Right cardiac atrium (tissue), 5 donors: Measurements from ENCODE around the gene SEMA3A. TPM values are rescaled to one million over a fixed set of nuclear protein-coding genes. Genes with fewer than 3 reads are reported as not detected.

Experiments used
- ATAC-seq, 2 donors: fragments of 200-7000 bp; cut with Tn5 transposase; one replicate each; pipeline versions ENCODE4 v1.8.0 to v1.9.1; 2020; ENCODE audit warnings: moderate library complexity in 2 of 2, mild to moderate bottlenecking in 1 of 2
- DNase-seq, 3 donors: peaks; one replicate each; pipeline ENCODE4 v3.0.0-alpha.2; 2020
- H3K27ac ChIP-seq: one replicate; pipeline ENCODE4 v1.5.1; 2013; ENCODE audit warnings: mild to moderate bottlenecking, low read length, control low read depth, moderate library complexity
- H3K27me3 ChIP-seq: one replicate; pipeline ENCODE4 v1.6.1; 2013; ENCODE audit not compliant: control insufficient read depth, insufficient read depth
- H3K4me1 ChIP-seq: one replicate; pipeline ENCODE4 v1.6.1; 2013; ENCODE audit warnings: low read length; ENCODE audit not compliant: control insufficient read depth, insufficient read depth
- H3K4me3 ChIP-seq: one replicate; pipeline ENCODE4 v1.5.1; 2013; ENCODE audit warnings: low read length, control low read depth
- H3K9me3 ChIP-seq: one replicate; pipeline ENCODE4 v1.6.1; 2013; ENCODE audit warnings: low read length; ENCODE audit not compliant: control insufficient read depth
- WGBS: extraction: QIAGEN DNeasy Blood & Tissue Kit; methylation state at CpG from one replicate; pipeline ENCODE4 v1.1.7; 2013; 5-methylcytosine and 5-hydroxymethylcytosine counted together
- intact Hi-C, 4 donors: fragments of 100-400 bp; cut with DNase I; formaldehyde crosslinking; loops; one replicate each; pipeline versions ENCODE4 v1.11.0 to v1.14.0; 2022 to 2023
- polyA plus RNA-seq: library from polyadenylated mRNA; stranded (reverse); fragments of 200-250 nt; gene quantifications from one replicate; pipeline ENCODE4 v1.2.3, GENCODE V29; 2013
- total RNA-seq, 4 donors: library from RNA; stranded (reverse); fragmentation: NEBNext Ultra II Directional; extraction: Animal tissue kit (Norgen Biotek cat#: 25700); gene quantifications; one replicate each; pipeline ENCODE4 v1.2.1, GENCODE V29; 2021
- donor health status: healthy with polysubstance abuse.
- donor health status: DM: no; HTN: yes; CAD: no.
- donor health status: DM: no; HTN: no; CAD: no.
- donor health status: DM: no; HTN: yes; CAD: no; lungs with severe emphysema.
- donor health status: DM: yes; HTN: yes; CAD: no.

SEMA3A gene
- total and polyA plus RNA-seq, 5 donors: 1.2 to 22.4 (median 10.0) TPM

DNA sequence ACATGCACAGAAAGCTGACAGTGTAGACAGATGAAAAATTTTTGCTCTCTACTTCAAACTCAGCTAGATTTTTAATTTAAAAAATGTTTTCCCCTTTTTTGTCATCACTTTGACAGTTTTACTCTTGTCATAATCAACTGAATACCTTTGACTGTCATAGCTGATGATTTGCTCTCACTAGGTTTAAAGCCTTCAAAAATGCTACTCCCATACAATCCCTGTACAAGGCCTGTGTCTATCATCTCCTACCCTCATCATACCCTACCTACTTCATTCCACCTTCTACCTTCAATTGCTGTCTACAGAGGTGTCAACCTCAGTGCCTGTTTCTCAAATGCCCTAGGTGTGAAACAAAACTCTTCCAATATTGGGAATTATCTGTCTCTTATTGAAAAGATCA lies 230.3 kb downstream of the SEMA3A start:
- intact Hi-C loops: no loop called here
- Histone ChIP-seq H3K4me1 (no peaks in the 10 kb centered on the region), H3K27ac (no peak overlapping the region), H3K27me3 (no peaks in the 10 kb centered on the region), H3K4me3 (no peak overlapping the region), H3K9me3 (no peaks in the 10 kb centered on the region)
- ATAC-seq (no peak), DNase-seq (no peak)

DNA sequence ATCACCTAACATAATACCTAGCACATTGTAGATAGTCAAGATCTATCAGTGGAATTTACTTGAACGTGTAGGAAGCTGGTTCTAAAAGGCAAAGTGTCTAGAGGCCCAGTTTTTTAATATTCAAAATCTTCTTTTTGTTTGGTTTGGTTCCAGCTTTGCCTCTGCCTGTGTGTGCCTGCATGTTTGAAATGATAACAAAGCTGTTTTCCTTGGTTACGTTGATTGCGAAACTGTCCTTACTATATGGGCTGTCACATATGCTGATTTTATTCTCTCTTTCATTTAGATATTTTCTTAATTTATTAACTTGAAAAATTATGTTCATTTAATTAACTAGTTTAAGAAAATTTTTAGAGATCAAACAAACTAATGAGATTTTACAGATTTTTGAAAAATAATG lies 237.3 kb downstream of the SEMA3A start:
- 42% methylated on average over 3 of the region's 3 CpGs for WGBS
- Histone ChIP-seq H3K27me3 (no peaks in the 10 kb centered on the region), H3K4me1 (no peaks in the 10 kb centered on the region), H3K9me3 (no peaks in the 10 kb centered on the region), H3K27ac (no peak overlapping the region), H3K4me3 (no peak overlapping the region)
- ATAC-seq (no peak), DNase-seq (no peak)
- intact Hi-C loops: no loop called here

DNA sequence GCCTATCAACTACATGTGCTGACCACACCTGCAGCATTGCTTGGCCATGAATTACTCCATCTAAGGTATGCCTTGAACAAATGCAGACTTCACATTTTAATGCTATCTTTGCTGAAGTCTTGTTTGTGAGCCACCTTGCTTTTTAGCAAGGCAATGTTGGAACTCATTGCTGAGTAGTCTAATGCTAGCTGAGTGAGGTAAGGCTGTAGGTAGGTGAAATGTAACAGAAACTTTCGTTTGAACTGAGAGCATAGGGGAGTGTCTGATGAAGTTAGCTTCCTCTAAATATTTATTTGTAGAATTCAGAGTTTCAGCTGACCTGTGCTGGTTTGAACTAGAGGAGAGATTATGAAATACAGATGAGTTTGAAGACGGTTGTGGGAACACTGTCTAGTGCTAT lies 238.5 kb downstream of the SEMA3A start:
- intact Hi-C loops: no loop called here
- H3K27ac ChIP-seq: no peak overlapping the region
- no peak overlapping the region for H3K4me3 ChIP-seq
- ATAC-seq (no peak), DNase-seq (no peak)
- no peaks in the 10 kb centered on the region for H3K4me1 ChIP-seq
- H3K27me3 ChIP-seq: no peaks in the 10 kb centered on the region
- 54% methylated on average over 2 of the region's 2 CpGs for WGBS
- no peaks in the 10 kb centered on the region for H3K9me3 ChIP-seq

DNA sequence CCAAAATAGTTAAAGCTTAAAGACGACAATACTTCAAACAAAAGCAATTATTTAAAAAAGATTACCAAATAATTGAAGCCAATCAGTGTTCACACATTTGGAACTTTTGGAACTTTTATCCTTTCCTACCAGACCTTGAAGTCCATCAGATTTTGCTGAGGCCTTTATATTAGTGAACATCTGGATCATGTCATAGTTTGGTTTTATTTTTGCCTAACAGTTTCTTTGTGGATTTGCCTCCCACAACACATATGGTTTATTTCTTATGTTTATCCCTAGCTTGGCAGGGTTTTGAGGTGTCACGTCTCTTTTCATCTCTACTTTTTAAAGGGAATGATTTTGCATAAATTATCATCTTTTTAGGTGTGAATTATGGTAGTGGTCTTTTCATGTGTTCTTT lies 242.4 kb downstream of the SEMA3A start:
- intact Hi-C loops: no loop called here
- Histone ChIP-seq H3K27ac (no peak overlapping the region), H3K4me1 (no peaks in the 10 kb centered on the region), H3K4me3 (no peak overlapping the region), H3K27me3 (no peaks in the 10 kb centered on the region), H3K9me3 (no peaks in the 10 kb centered on the region)
- ATAC-seq (no peak), DNase-seq (no peak)
- 65% methylated on average over 2 of the region's 2 CpGs for WGBS

DNA sequence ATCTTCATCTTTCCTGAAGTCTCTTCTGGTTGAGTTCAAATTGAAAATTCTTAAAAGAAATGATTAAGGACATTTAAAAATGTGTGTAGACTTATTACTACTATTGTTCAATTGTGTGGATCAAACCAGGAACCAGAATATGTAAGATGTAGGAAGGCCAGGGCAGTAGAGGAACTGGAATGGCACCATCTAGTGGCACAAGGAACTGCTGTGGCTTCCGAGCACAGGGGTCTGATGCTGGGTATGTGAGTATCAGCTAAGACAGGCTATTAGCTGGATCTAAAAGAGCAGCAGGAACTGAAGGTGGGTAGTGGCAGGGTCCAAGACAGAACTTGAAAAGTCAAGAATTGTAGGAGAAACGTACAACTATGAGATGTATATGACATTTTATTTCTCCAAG lies 247.3 kb downstream of the SEMA3A start:
- Histone ChIP-seq H3K27me3 (no peaks in the 10 kb centered on the region), H3K27ac (no peak overlapping the region), H3K4me1 (no peaks in the 10 kb centered on the region), H3K9me3 (no peaks in the 10 kb centered on the region), H3K4me3 (no peak overlapping the region)
- intact Hi-C loops: no loop called here
- 77% methylated on average over 2 of the region's 2 CpGs for WGBS
- DNase-seq (no peak), ATAC-seq (no peak)

DNA sequence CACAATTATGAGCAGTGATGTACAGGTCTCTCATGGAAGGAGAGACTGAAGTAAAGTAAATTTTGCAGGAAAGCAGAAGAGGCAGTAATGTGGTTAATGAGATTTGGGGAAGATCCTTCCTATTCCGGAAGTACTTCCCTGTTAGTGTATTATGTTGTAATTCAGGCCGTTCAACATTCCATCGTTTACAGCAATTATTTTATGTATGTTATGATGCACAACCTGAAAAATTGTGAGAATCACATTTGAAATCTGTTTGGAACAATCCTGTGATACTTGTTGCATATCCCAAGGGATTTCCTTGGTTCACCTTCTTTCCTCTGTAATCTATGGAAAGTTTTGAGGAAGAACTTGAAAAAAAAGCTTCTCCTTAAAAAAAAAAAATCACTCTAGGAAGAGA lies 247.8 kb downstream of the SEMA3A start:
- H3K9me3 ChIP-seq: no peaks in the 10 kb centered on the region
- ATAC-seq (no peak), DNase-seq (no peak)
- intact Hi-C loops: no loop called here
- H3K27me3 ChIP-seq: no peaks in the 10 kb centered on the region
- no peaks in the 10 kb centered on the region for H3K4me1 ChIP-seq
- H3K4me3 ChIP-seq: no peak overlapping the region
- WGBS: 90% methylated on average over 3 of the region's 3 CpGs
- H3K27ac ChIP-seq: no peak overlapping the region

DNA sequence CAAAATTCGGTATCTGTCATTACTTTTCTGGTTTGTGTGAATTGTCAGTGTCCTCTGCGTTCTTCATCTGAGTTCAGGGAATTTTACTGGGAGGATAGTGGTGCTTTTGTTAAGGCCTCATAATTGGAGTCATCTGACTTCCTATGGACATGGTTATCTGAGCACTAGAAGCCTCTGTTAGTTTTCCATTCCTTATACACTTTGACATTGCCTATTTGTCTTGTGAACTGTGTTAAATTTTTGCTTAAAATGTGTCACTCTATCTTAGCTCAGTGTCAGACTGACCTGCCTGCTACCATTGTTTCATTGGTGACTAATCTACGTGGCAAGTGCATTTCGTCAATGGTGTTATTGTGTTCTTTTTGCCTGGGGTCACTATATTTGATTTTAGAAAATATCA lies 253.3 kb downstream of the SEMA3A start:
- intact Hi-C loops: no loop called here
- WGBS: 78% methylated on average over 4 of the region's 4 CpGs
- ATAC-seq (no peak), DNase-seq (no peak)
- no peak overlapping the region for H3K4me3 ChIP-seq
- H3K27me3 ChIP-seq: no peaks in the 10 kb centered on the region
- H3K9me3 ChIP-seq: no peaks in the 10 kb centered on the region
- H3K4me1 ChIP-seq: no peaks in the 10 kb centered on the region
- H3K27ac ChIP-seq: no peak overlapping the region

DNA sequence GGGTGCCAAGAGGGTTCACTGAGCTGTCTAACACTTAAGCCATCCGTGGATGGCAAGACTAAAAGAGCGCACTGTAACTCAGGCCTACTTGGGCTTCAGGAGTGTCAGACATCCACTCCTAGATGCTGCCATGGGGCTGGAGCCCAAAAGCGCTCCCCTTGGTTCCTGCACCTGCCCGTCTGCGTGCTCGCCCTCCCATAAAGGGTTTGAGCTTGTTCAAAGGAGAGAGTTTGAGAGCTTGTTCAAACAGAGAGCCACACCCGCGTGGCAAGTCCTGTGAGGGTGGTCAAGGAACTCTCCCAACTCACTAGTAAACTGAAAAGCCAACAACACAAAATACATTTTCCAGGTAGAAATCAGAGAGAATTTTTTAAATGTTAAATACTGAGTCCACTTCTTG lies 256.7 kb downstream of the SEMA3A start:
- no peaks in the 10 kb centered on the region for H3K9me3 ChIP-seq
- WGBS: 97% methylated on average over 8 of the region's 8 CpGs
- no peak overlapping the region for H3K27ac ChIP-seq
- H3K27me3 ChIP-seq: no peaks in the 10 kb centered on the region
- intact Hi-C loops: loop anchor here in 2 of 4 donors (5.0 to 10.0 kb wide), 2 partner anchors 1084 to 1087 kb away; no protein-coding TSS in a partner anchor
- no peak for ATAC-seq
- no peak overlapping the region for H3K4me3 ChIP-seq
- peak in 1 of 3 donors; percentile 36 for DNase-seq
- no peaks in the 10 kb centered on the region for H3K4me1 ChIP-seq

DNA sequence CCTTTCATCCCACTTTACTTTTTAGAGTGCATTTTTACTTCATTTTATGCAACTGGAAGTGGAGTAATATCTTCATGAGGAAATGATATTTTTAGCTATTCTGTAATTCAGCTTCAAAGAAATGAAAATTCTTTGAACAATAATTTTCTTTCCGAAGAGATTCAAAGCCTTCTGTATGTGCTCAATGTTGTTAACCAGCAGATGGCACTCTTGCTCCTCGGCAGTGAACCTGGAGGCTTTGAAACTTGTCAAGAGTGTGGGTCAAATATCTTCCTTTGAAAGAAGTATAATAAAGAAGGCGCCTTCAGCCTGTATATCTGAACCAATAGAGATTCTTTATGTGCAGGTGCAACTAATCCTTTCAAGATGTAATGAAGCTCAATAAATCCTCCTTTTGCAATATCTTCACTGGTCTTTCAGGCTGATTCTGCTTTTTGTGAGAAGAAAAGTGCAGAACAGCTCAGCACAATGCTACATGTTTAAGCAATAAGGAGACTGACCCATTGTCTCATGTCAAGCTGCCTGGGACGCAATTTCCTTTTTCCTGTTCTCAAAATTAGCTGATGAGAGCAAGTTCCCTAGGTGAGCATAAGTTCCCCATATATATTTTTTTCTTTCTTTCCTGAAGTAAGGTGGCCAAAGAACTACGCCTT lies 258.4 kb downstream of the SEMA3A start:
- ATAC-seq (peak; percentile 65 to 74), DNase-seq (peak in 2 of 3 donors; percentile 28 to 54)
- Histone ChIP-seq H3K4me1 (no peaks in the 10 kb centered on the region), H3K27me3 (no peaks in the 10 kb centered on the region), H3K27ac (no peak overlapping the region), H3K9me3 (no peaks in the 10 kb centered on the region), H3K4me3 (no peak overlapping the region)
- intact Hi-C loops: loop anchor here in 2 of 4 donors (5.0 to 10.0 kb wide), 2 partner anchors 1086 to 1089 kb away; no protein-coding TSS in a partner anchor
- WGBS: 36% methylated on average over 5 of the region's 5 CpGs

DNA sequence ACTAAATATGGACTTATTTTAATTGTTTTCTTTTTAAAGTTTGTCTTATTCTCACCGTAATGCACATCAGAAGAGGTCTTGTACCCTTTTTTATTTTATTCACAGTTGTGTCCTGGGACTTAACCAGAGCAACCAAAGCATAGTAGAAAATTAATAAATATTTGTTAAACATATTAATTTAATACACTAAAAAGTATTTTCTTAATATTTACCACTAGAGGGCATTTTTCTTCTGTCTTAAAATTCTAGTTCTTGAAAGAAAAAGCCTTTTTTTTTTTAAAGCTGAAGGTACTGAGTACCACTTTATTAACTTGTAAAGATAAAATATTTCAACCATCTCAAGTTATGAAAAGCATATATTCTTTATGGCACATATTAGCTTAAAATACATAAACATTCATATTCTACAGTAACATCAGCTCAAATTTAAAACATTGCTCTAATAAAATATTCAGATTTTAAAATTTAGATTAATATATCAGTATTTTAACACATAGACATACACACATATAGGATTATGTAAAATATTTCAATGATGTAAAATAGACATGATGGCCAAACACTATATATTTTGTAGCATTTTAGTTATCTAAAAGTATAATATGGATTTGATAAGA lies 260.4 kb downstream of the SEMA3A start:
- 69% methylated on average over 1 of the region's 1 CpG for WGBS
- Histone ChIP-seq H3K27ac (no peak overlapping the region), H3K27me3 (no peaks in the 10 kb centered on the region), H3K9me3 (no peaks in the 10 kb centered on the region), H3K4me3 (no peak overlapping the region), H3K4me1 (no peaks in the 10 kb centered on the region)
- ATAC-seq (no peak), DNase-seq (no peak)
- intact Hi-C loops: loop anchor here in 1 of 4 donors (10.0 kb wide), 1 partner anchor 1091 kb away; no protein-coding TSS in a partner anchor

DNA sequence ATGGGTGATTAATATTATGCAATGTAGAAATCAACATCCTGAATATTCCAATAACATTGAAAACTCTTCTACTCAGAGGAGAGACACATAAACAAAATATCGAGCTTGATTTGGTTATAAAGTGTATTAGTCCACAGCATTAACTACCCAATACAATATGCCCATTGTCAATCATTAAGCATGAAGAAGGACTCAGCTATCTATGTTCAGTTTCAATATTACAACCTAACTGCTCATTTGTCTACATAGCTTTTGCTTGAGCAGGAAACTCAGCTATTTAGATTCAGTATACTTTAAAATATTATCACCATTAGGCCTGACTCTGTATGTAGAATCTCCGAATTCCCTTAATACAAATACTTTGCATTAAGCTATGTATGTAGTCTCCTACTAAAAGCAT lies 262.6 kb downstream of the SEMA3A start:
- intact Hi-C loops: loop anchor here in 1 of 4 donors (10.0 kb wide), 1 partner anchor 1093 kb away; no protein-coding TSS in a partner anchor
- no peaks in the 10 kb centered on the region for H3K27me3 ChIP-seq
- WGBS: 87% methylated on average over 2 of the region's 2 CpGs
- no peak overlapping the region for H3K4me3 ChIP-seq
- ATAC-seq (no peak), DNase-seq (no peak)
- no peaks in the 10 kb centered on the region for H3K4me1 ChIP-seq
- H3K9me3 ChIP-seq: no peaks in the 10 kb centered on the region
- H3K27ac ChIP-seq: no peak overlapping the region
